ENCODE results near the gene BICDL2.

DNA sequence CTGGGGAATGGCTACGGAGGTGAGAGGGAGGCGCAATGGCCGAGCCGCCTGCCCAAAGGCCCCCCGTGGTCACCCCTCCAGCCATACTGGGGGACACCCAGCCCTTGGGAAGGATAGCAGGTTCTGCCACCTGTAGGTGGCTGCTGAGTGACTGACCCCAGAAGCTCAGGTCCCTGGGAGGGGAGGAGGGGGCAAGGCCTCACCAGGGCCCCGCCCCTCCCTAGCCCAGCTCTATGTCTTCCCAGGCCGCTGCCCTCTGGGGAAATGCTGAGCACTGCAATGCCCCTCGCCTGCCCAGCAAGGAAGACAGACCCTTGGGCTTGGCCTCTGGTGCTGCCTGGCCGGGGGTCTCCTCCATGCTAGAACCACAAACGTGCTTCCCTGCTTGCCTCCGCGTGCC, 35.4 kb downstream of the BICDL2 start:
- TF ChIP-seq, protein P1, sequence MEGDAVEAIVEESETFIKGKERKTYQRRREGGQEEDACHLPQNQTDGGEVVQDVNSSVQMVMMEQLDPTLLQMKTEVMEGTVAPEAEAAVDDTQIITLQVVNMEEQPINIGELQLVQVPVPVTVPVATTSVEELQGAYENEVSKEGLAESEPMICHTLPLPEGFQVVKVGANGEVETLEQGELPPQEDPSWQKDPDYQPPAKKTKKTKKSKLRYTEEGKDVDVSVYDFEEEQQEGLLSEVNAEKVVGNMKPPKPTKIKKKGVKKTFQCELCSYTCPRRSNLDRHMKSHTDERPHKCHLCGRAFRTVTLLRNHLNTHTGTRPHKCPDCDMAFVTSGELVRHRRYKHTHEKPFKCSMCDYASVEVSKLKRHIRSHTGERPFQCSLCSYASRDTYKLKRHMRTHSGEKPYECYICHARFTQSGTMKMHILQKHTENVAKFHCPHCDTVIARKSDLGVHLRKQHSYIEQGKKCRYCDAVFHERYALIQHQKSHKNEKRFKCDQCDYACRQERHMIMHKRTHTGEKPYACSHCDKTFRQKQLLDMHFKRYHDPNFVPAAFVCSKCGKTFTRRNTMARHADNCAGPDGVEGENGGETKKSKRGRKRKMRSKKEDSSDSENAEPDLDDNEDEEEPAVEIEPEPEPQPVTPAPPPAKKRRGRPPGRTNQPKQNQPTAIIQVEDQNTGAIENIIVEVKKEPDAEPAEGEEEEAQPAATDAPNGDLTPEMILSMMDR (IDR thresholded peaks at IDR 0.05): no peak
- no peak for TF ChIP-seq POLR2A (IDR thresholded peaks at IDR 0.05)
